HG03280 (cell line): ENCODE measurements around the gene TUBGCP3.

Source experiments
- ATAC-seq: cut with Tn5 transposase; IDR thresholded peaks from one replicate; pipeline ENCODE4 v1.9.1; 2021; ENCODE audit warnings: mild to moderate bottlenecking, moderate library complexity; ENCODE audit not compliant: unreplicated experiment

Gene TUBGCP3

DNA sequence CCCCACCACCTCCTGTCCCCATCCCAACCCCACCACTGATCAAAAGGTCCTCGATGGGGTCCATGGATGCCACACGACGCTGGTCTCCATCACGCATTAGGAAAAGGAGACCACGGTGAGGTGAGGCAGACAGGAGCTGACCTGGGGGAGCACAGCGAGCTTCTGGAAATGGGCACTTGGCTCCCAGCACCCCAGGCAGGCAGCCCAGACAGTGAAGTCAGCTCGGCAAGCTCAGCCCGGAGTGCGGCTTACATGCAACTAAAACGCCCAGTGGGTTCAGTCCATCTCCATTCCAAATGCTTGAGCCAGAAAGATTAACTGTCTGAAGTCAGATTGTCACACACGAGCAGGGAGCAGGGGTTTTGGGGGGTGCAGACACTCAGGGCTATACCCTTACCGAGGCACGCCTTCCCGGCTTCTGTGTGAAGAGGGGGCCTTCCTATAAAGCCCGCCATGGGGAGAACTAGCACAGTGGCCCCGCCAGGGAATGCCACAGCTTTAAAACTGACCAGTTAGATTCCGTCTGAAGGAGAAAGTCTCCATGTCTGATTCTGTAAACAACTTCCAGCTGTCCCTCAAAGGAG is 132.4 kb downstream of the TUBGCP3 start:
- ATAC-seq = no peak

GRCh38 chr13:112454648-112455334 is 133.2 kb downstream of the TUBGCP3 start:
- ATAC-seq = no peak

- ATAC-seq = no peak
Measured at GRCh38 chr13:112453874-112454647, 133.9 kb downstream of the TUBGCP3 start.

GRCh38 chr13:112453207-112453829 is 134.6 kb downstream of the TUBGCP3 start:
- ATAC-seq = no peak

DNA sequence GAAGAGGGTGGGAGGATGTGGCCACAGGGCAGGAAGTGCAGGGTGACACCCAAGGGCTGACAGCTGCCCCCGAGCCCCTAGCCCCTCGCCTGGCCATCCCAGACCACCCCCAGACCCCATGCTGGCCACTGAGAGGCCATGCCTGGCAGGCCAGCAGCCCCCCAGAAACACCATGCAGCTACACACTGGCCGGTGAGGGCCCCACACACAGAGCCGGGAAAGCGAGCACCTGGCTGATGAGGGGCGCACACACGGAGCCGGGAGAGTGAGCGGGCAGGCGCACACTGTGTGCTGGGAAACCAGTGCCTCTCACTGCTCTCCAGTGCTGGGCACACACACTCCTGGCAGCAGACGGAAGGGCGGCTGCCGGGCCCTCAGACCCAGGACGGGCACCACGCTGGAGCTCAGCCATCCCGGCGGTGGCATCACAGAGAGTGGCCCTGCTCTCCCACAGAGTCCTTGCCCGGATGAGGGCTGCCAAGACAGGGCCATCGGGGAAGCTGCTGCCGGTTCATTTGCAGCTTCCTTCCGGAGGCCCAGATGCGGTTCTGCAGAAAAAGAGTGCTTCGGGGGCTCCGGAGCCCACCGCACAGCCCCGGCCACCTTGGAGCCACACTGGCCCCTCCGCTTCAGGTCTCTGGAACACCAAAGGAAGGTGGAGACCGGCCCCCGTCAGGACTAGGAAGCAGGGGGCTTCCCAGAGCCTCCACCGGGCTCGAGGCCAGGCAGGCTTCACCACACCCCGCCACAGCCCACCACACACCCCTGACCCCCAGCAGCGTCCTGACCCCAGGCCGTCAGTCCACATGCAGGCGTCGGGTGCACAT is 135.4 kb downstream of the TUBGCP3 start:
- ATAC-seq = no peak

DNA sequence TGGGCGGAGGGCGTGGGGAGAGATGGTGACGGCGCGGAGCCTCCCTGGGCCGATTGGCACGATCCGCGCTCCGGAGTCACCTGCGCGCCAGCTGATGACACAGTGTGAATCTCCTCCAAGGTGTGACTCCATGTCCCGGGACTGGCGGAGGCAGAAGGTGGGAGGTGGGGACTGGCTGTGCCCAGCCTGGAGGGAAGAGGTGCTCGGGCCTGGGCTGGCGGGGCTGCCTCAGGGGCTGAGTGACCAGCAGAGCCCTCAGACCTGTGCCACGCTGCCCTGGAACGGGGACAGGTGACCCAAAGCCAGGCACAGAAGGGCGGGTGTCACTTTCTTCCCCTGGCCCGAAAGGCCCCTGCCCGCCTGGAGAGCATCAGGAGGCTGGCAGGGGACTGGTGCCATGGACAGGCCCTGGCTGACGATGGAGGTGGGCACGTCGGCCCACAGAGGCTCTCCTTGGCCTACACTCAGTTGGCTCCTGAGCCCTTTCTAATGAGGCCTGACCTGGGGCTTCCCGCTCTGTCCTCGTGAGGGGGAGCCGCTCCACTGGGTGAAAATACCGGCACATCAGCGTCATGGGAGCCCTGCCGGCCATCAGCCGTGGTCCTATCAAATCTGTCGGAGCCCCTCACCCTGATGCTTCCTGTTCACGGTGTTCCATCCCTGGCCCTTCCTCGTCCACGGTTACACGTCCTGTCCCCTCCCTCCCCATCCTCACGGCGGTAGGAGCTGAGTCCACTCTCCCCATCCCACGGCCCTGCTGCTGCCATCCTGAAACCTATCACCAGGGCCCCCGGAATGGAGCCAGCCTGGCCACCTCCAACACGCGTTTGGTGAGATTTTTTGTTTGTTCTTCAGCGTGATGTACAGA is 136.2 kb downstream of the TUBGCP3 start:
- ATAC-seq = no peak

DNA sequence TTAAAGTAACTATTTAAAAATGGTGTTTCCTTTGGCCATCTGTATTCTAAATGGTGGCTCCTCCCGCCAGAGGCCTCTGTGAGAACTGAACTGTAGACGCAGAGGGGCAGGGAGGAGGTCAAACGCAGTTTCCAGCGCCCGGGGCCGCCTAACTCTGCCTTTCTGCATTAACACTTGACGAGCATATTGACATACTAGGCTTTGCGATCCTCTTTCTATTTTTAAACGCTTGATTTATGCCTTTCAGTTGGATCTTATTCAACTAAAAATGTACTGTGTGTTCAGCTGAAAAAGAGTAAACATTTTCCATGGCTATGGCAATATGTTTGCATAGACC is 137.1 kb downstream of the TUBGCP3 start:
- no peak for ATAC-seq

DNA sequence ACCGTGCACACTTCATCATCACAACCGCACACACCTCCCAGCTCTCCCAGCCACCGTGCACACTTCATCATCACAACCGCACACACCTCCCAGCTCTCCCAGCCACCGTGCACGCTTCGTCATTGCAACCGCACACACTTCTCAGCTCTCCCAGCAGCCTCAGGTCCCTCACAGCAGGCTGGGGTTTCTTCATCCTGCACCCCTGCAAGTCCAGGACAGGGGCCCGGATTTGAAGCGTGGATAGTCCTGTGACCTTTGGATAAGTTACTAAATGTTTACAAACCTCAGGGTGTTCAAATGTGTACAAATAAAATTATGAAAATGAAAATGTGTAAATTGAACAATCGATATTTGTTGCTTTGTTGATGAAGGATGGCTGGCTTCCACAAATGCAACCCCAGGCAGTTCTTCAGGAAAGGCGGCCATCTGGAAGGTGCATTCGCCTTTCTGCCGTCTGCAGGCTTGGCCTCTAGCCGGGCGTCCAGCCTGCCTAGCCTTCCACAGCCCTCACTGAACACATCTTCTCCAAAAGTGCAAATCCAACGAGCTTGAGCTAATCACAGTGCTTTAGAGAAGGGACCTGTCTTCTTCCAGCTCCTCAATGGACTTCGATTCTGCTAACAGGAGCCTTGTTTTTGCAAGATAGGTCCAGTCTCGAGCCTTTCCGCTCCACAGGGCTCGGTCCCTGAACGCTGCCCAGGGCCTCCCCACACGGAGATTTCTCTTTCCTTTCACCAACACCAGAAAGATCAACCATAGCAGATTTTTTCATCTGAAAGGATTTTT is 137.6 kb downstream of the TUBGCP3 start:
- no peak for ATAC-seq

- no peak for ATAC-seq
Measured at GRCh38 chr13:112449545-112449930, 138.4 kb downstream of the TUBGCP3 start.

GRCh38 chr13:112448621-112449544 is 139.1 kb downstream of the TUBGCP3 start:
- no peak for ATAC-seq

GRCh38 chr13:112447761-112448603 is 140.0 kb downstream of the TUBGCP3 start:
- ATAC-seq = no peak

DNA sequence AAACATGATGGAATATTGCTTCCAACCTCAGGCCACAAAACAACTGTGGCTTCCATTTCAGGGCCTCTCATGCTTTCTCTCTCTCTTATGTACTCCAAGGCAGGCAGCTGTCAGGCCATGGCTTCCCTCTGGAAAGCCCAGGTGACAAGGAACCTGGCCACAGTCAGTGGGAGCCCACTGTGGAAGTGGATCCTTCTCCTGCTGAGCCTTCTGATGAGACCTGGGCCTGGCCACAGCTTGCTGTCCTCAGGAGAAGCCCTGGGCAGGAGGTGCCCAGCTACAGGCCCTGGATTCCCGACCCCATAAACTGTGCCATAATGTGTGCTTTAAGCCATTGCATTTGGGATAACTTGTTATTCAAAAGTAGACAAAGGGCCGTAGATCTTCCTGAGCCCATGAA is 140.6 kb downstream of the TUBGCP3 start:
- no peak for ATAC-seq

GRCh38 chr13:112446867-112447266 is 141.1 kb downstream of the TUBGCP3 start:
- ATAC-seq = no peak

- ATAC-seq = no peak
Measured at GRCh38 chr13:112446347-112446861, 141.5 kb downstream of the TUBGCP3 start.

- no peak for ATAC-seq
Measured at GRCh38 chr13:112445411-112446271, 142.3 kb downstream of the TUBGCP3 start.
